Neural cell (in vitro differentiated cells): ENCODE results near the gene OLFM3. TPM values are rescaled to one million over a fixed set of nuclear protein-coding genes. Genes with fewer than 3 reads are reported as not detected.

ENCODE experiments used
- H2AFZ ChIP-seq: fragments of 200-600, 300-800 bp; sonication (generic), shearing (Covaris generic); 2 replicates; pipeline ENCODE4 v1.6.0; 2014; ENCODE audit warnings: low read depth, mild to moderate bottlenecking, antibody characterized with exemption, low read length, moderate library complexity
- H3F3A ChIP-seq: fragments of 200-600 bp; shearing (Covaris generic); 2 replicates; pipeline ENCODE4 v1.6.1; 2016; ENCODE audit warnings: mild to moderate bottlenecking, moderate library complexity, mixed read lengths, antibody characterized with exemption, low read length; ENCODE audit not compliant: insufficient read depth, poor library complexity, severe bottlenecking
- H3K27ac ChIP-seq: fragments of 200-600, 300-800 bp; sonication (generic), shearing (Covaris generic); 2 replicates; pipeline ENCODE4 v1.5.1; 2014; ENCODE audit warnings: mild to moderate bottlenecking, low read length, moderate library complexity
- H3K27me3 ChIP-seq: fragments of 300-800, 200-600 bp; sonication (generic), shearing (Covaris generic); 2 replicates; pipeline ENCODE4 v1.6.0; 2014; ENCODE audit warnings: mild to moderate bottlenecking, low read depth, low read length, moderate library complexity; ENCODE audit not compliant: insufficient read depth
- H3K36me3 ChIP-seq: fragments of 300-800, 200-600 bp; sonication (generic), shearing (Covaris generic); 2 replicates; pipeline ENCODE4 v1.5.1; 2014; ENCODE audit warnings: mild to moderate bottlenecking, antibody characterized with exemption, low read length, moderate library complexity; ENCODE audit not compliant: insufficient read depth
- H3K4me2 ChIP-seq: fragments of 300-800, 200-600 bp; sonication (generic), shearing (Covaris generic); 2 replicates; pipeline ENCODE4 v1.6.0; 2014; ENCODE audit warnings: mild to moderate bottlenecking, low read length
- H3K4me3 ChIP-seq: fragments of 300-800, 200-600 bp; sonication (generic), shearing (Covaris generic); 2 replicates; pipeline ENCODE4 v1.5.1; 2014; ENCODE audit warnings: mild to moderate bottlenecking, low read length, moderate library complexity
- H3K79me2 ChIP-seq: fragments of 200-600 bp; shearing (Covaris generic); replicated peaks from 2 replicates; pipeline ENCODE4 v1.6.0; 2014; ENCODE audit warnings: mild to moderate bottlenecking, low read length, moderate library complexity; ENCODE audit not compliant: insufficient read depth
- H3K9ac ChIP-seq: fragments of 300-800, 200-600 bp; sonication (generic), shearing (Covaris generic); 2 replicates; pipeline ENCODE4 v1.6.1; 2016; ENCODE audit warnings: mild to moderate bottlenecking, low read length, mixed read lengths
- H3K9me2 ChIP-seq: fragments of 200-600 bp; shearing (Covaris generic); 2 replicates; pipeline ENCODE4 v1.6.1; 2016; ENCODE audit warnings: mild to moderate bottlenecking, low read length, mixed read lengths; ENCODE audit not compliant: insufficient read depth
- H3K9me3 ChIP-seq: fragments of 200-600, 300-800 bp; sonication (generic), shearing (Covaris generic); 2 replicates; pipeline ENCODE4 v1.6.1; 2016; ENCODE audit warnings: mild to moderate bottlenecking, mixed run types, low read length, moderate library complexity, mixed read lengths
- H4K20me1 ChIP-seq: fragments of 200-600 bp; shearing (Covaris generic); 2 replicates; pipeline ENCODE4 v1.6.1; 2016; ENCODE audit warnings: mild to moderate bottlenecking, mixed run types; ENCODE audit not compliant: insufficient read depth
- EP300 ChIP-seq: fragments of 450-650 bp; conservative IDR thresholded peaks from 2 replicates; pipeline ENCODE4 v1.6.1; 2014; ENCODE audit warnings: antibody characterized with exemption, mild to moderate bottlenecking, moderate library complexity; ENCODE audit not compliant: poor library complexity, severe bottlenecking
- EZH2 ChIP-seq: fragments of 200-600, 300-800 bp; shearing (Covaris generic), sonication (generic); IDR thresholded peaks from 2 replicates; pipeline ENCODE4 v1.6.1; 2014; ENCODE audit warnings: antibody characterized with exemption, low read length, borderline replicate concordance, mild to moderate bottlenecking; ENCODE audit not compliant: insufficient read depth, poor library complexity, severe bottlenecking
- MXI1 ChIP-seq: fragments of 450-650 bp; conservative IDR thresholded peaks from 2 replicates; pipeline ENCODE4 v1.6.1; 2014; ENCODE audit warnings: antibody characterized with exemption, mild to moderate bottlenecking; ENCODE audit not compliant: poor library complexity, severe bottlenecking
- POLR2AphosphoS5 ChIP-seq: IDR thresholded peaks from 2 replicates; pipeline ENCODE4 v1.6.1; 2012
- RAD21 ChIP-seq: fragments of 450-650 bp; conservative IDR thresholded peaks from 2 replicates; pipeline ENCODE4 v1.6.1; 2014; ENCODE audit warnings: antibody characterized with exemption, mild to moderate bottlenecking, moderate library complexity
- SMC3 ChIP-seq: fragments of 450-650 bp; conservative IDR thresholded peaks from 2 replicates; pipeline ENCODE4 v1.6.1; 2014; ENCODE audit warnings: antibody characterized with exemption, mild to moderate bottlenecking, moderate library complexity; ENCODE audit not compliant: poor library complexity
- TAF1 ChIP-seq: IDR thresholded peaks from 2 replicates; pipeline ENCODE4 v1.6.1; 2012; ENCODE audit warnings: low read depth
- polyA plus RNA-seq: library from polyadenylated mRNA; depleted of rRNA; stranded (reverse); fragments of >200 nt; gene quantifications from 2 replicates; pipeline ENCODE4 v1.2.3, GENCODE V29; 2014
- TF ChIP-seq, protein P1 (sequence below): fragments of 450-650 bp; IDR thresholded peaks from 2 replicates; pipeline ENCODE4 v1.5.1; 2014; ENCODE audit warnings: antibody characterized with exemption, mild to moderate bottlenecking, moderate library complexity; ENCODE audit not compliant: poor library complexity, severe bottlenecking
- TF ChIP-seq, protein P2 (sequence below): IDR thresholded peaks from 2 replicates; pipeline ENCODE4 v1.6.1; 2012; ENCODE audit warnings: borderline replicate concordance

The OLFM3 gene
- polyA plus RNA-seq, 1 donor from 2014 or later, result 7.9 TPM

DNA sequence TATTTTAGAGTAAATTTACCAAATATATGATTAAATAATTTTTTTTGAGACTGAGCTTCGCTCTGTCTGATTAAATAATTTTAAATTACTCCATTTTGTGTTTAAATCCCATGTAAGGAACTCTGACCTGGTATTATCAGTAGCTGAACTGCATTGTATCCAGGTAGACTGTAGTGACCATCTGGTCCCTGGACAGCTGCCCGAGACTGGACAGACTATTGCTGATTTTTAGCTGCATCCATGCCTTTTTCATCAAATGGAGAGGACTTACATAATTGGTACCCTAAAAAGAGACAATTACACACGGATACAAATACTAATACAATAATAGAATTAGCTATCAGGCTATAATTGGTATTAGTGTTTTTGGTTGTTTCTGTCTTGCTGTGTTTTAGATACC, 20.6 kb downstream of the OLFM3 start:
- Histone ChIP-seq H3K79me2 (no peaks in the 10 kb centered on the region), H3K4me3 (no peak overlapping the region), H2AFZ (no peak overlapping the region), H3K9me2 (no peaks in the 10 kb centered on the region), H3K9ac (no peak overlapping the region), H3K9me3 (no peaks in the 10 kb centered on the region), H3K27ac (no peak overlapping the region), H3F3A (no peaks in the 10 kb centered on the region), H3K4me2 (no peak overlapping the region), H3K36me3 (no peaks in the 10 kb centered on the region), H3K27me3 (no peaks in the 10 kb centered on the region), H4K20me1 (no peaks in the 10 kb centered on the region)
- TF ChIP-seq RAD21 (no peak), EZH2 (no peak), SMC3 (no peak), TAF1 (no peak), EP300 (no peak), MXI1 (no peak), POLR2AphosphoS5 (no peak)
- TF ChIP-seq, protein P1, sequence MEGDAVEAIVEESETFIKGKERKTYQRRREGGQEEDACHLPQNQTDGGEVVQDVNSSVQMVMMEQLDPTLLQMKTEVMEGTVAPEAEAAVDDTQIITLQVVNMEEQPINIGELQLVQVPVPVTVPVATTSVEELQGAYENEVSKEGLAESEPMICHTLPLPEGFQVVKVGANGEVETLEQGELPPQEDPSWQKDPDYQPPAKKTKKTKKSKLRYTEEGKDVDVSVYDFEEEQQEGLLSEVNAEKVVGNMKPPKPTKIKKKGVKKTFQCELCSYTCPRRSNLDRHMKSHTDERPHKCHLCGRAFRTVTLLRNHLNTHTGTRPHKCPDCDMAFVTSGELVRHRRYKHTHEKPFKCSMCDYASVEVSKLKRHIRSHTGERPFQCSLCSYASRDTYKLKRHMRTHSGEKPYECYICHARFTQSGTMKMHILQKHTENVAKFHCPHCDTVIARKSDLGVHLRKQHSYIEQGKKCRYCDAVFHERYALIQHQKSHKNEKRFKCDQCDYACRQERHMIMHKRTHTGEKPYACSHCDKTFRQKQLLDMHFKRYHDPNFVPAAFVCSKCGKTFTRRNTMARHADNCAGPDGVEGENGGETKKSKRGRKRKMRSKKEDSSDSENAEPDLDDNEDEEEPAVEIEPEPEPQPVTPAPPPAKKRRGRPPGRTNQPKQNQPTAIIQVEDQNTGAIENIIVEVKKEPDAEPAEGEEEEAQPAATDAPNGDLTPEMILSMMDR, result no peak
- TF ChIP-seq, protein P2, sequence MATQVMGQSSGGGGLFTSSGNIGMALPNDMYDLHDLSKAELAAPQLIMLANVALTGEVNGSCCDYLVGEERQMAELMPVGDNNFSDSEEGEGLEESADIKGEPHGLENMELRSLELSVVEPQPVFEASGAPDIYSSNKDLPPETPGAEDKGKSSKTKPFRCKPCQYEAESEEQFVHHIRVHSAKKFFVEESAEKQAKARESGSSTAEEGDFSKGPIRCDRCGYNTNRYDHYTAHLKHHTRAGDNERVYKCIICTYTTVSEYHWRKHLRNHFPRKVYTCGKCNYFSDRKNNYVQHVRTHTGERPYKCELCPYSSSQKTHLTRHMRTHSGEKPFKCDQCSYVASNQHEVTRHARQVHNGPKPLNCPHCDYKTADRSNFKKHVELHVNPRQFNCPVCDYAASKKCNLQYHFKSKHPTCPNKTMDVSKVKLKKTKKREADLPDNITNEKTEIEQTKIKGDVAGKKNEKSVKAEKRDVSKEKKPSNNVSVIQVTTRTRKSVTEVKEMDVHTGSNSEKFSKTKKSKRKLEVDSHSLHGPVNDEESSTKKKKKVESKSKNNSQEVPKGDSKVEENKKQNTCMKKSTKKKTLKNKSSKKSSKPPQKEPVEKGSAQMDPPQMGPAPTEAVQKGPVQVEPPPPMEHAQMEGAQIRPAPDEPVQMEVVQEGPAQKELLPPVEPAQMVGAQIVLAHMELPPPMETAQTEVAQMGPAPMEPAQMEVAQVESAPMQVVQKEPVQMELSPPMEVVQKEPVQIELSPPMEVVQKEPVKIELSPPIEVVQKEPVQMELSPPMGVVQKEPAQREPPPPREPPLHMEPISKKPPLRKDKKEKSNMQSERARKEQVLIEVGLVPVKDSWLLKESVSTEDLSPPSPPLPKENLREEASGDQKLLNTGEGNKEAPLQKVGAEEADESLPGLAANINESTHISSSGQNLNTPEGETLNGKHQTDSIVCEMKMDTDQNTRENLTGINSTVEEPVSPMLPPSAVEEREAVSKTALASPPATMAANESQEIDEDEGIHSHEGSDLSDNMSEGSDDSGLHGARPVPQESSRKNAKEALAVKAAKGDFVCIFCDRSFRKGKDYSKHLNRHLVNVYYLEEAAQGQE, result no peak

DNA sequence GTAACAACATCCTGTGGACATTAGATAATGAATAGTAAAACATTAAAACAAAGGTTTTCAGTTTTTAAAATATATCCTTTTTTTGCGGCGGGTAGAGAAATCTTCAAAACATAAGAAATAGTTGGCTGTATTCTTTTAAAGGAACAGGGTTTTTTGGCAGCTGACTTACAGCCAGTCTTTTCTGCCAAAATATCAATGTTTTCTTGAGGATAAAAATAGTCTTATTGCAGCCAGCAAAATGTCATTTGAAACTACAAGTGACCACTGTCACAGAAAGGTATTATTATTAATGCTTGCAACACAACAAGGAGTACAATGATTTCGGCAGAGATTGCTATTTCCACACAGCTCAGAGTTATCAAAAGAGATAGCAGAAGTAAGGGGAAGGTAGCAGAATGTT, 21.4 kb downstream of the OLFM3 start:
- H3K9me3 ChIP-seq, result no peaks in the 10 kb centered on the region
- no peaks in the 10 kb centered on the region for H4K20me1 ChIP-seq
- no peak overlapping the region for H3K4me2 ChIP-seq
- H3K9ac ChIP-seq, result no peak overlapping the region
- H3K27ac ChIP-seq, result no peak overlapping the region
- H3K36me3 ChIP-seq, result no peaks in the 10 kb centered on the region
- H3K79me2 ChIP-seq, result no peaks in the 10 kb centered on the region
- TF ChIP-seq TAF1 (no peak), SMC3 (no peak), EZH2 (no peak), MXI1 (no peak), EP300 (no peak), POLR2AphosphoS5 (no peak), RAD21 (no peak)
- TF ChIP-seq, protein P2, result no peak
- TF ChIP-seq, protein P1, result no peak
- H3K27me3 ChIP-seq, result no peaks in the 10 kb centered on the region
- no peak overlapping the region for H2AFZ ChIP-seq
- H3F3A ChIP-seq, result no peaks in the 10 kb centered on the region
- H3K9me2 ChIP-seq, result no peaks in the 10 kb centered on the region
- no peak overlapping the region for H3K4me3 ChIP-seq
